Cardiac fibroblast (primary cell): ENCODE measurements around the gene KASH5.

Experiments used
- DNase-seq, 2 donors: peaks; one replicate each; pipeline versions ENCODE4 v3.0.0 to v3.0.0-alpha.2; 2010; ENCODE audit warnings: low read depth in 2 of 2
- H3K4me3 ChIP-seq, 2 donors: replicated peaks in 1 of 2; 1 replicate in 1 of 2; 2 replicates in 1 of 2; pipeline ENCODE4 v1.5.1; 2011; ENCODE audit warnings: low read depth in 2 of 2, low read length in 2 of 2, mild to moderate bottlenecking in 2 of 2, moderate library complexity in 1 of 2
- CTCF ChIP-seq: IDR thresholded peaks from one replicate; pipeline ENCODE4 v1.5.1; 2011; ENCODE audit warnings: low read depth, mild to moderate bottlenecking, low read length, inconsistent platforms

KASH5 gene, protein sequence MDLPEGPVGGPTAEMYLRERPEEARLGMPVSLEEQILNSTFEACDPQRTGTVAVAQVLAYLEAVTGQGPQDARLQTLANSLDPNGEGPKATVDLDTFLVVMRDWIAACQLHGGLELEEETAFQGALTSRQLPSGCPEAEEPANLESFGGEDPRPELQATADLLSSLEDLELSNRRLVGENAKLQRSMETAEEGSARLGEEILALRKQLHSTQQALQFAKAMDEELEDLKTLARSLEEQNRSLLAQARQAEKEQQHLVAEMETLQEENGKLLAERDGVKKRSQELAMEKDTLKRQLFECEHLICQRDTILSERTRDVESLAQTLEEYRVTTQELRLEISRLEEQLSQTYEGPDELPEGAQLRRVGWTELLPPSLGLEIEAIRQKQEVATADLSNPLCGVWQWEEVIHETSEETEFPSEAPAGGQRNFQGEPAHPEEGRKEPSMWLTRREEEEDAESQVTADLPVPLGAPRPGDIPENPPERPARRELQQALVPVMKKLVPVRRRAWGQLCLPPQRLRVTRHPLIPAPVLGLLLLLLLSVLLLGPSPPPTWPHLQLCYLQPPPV

GRCh38 chr19:49387936-49388372 lies at the start of gene KASH5:
TSS of gene KASH5 (plus strand) at chr19:49388249. CDS start at chr19:49390884, 2,635 bp downstream.
- peak; percentile 15 to 63 for DNase-seq
- no peak for TF ChIP-seq CTCF
- H3K4me3 ChIP-seq: no peak within 1 kb of the TSS

DNA sequence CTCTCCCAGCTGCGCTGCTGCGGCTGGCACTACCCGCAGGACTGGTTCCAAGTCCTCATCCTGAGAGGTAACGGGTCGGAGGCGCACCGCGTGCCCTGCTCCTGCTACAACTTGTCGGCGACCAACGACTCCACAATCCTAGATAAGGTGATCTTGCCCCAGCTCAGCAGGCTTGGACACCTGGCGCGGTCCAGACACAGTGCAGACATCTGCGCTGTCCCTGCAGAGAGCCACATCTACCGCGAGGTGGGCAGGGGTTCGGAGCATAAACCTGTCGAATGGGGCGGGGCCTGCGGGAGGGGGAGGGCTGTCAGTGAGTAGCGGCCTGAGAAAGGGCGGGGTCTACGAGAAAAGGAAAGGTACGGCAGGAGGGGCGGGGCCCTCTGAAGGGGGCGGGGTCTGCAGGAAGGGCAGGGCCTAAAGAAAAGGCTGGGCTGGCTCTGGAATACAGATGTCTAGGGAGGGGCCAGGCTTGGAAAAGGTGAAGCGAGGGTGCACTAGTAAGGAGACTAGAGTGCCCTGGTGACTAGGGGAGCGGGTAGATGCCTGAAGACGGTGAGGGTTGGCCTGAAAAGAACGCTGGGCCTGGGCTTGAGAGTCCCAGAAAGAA lies 49.3 kb upstream of the KASH5 start:
- DNase-seq: peak; percentile 34 to 50
- H3K4me3 ChIP-seq: peak overlapping the region; percentile 28 to 29
- TF ChIP-seq CTCF: no peak

DNA sequence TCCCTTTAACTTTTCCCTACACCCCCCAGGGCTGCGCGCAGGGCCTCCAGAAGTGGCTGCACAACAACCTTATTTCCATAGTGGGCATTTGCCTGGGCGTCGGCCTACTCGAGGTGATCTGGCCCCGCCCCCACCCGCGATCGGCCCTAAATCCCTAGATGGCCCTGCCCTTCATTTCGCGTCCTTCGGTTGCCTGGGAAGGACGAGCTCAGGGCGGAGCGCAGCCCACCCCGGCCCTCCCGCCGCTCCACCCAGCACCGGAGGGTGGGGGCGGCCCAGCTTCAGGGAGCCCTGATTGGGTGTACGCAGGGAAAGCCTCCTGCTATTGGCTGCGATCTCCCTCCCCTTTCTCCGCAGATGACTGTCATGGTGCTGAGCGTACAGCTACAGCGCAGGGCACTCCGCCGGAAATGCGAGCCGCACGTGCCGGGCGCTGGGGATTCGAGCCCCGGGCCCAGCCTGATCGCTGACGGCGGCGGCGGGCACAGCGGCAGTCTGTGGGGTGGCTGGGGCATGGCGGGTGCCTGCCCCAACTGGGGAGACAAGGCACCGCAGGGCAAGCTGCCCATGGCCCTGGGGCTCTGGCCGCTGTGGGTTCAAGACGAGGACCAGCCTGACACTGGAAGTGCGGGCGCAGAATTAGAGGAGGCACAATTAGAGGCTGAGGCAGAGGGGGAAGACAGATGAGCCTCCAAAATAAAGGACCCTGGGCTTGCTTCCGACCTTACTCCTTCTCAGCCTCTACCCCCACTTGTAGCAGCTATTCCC lies 48.6 kb upstream of the KASH5 start:
- TF ChIP-seq CTCF: no peak
- peak; percentile 78 to 92 for DNase-seq
- peak overlapping the region; percentile 28 to 29 for H3K4me3 ChIP-seq

DNA sequence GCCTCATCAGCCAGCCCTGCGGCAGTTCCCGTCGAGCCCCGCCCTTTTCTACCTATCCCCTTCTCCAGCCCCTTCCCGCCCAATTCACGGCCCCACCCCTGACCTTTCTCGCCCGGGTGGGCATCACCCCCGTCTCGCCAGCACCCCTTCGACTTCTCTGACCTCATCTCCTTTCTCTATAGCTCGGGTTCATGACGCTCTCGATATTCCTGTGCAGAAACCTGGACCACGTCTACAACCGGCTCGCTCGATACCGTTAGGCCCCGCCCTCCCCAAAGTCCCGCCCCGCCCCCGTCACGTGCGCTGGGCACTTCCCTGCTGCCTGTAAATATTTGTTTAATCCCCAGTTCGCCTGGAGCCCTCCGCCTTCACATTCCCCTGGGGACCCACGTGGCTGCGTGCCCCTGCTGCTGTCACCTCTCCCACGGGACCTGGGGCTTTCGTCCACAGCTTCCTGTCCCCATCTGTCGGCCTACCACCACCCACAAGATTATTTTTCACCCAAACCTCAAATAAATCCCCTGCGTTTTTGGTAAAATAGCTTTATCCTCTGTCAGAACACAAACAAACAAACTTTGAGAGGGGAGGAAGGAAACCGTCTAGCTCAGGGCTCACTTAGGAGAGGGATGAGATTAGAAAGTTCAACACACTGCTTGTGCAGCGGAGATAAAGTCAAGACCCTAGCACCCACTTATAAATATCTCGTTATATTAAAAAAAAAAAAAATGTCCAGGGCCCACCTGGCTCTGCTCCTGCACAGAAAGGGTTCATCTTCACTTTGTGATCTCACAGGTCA lies 47.8 kb upstream of the KASH5 start:
- peak; percentile 22 to 25 for DNase-seq
- no peak for TF ChIP-seq CTCF
- H3K4me3 ChIP-seq: peak overlapping the region in 1 of 2 donors; percentile 26

GRCh38 chr19:49340865-49341718 lies 47.0 kb upstream of the KASH5 start:
- no peak for DNase-seq
- no peak overlapping the region for H3K4me3 ChIP-seq
- no peak for TF ChIP-seq CTCF
